HEK293 (cell line): ENCODE measurements around the gene PLEKHF1.

Experiments used
- KLF1 ChIP-seq: fragments of 450-650 bp; formaldehyde crosslinking; IDR thresholded peaks from 2 replicates; pipeline ENCODE4 v1.5.1; 2016; ENCODE audit warnings: missing biosample characterization, missing genetic modification characterization
- PRDM10 ChIP-seq: fragments of 450-650 bp; formaldehyde crosslinking; IDR thresholded peaks from 2 replicates; pipeline ENCODE4 v1.5.1; 2016; ENCODE audit warnings: missing biosample characterization, missing genetic modification characterization
- SALL2 ChIP-seq: fragments of 450-650 bp; formaldehyde crosslinking; IDR thresholded peaks from 2 replicates; pipeline ENCODE4 v1.5.0; 2017; ENCODE audit warnings: missing biosample characterization, mild to moderate bottlenecking, missing genetic modification characterization, borderline replicate concordance
- YY1 ChIP-seq: fragments of 450-650 bp; formaldehyde crosslinking; IDR thresholded peaks from 2 replicates; pipeline ENCODE4 v1.5.1; 2018; ENCODE audit warnings: missing biosample characterization, missing genetic modification characterization
- ZBTB49 ChIP-seq: fragments of 450-650 bp; formaldehyde crosslinking; IDR thresholded peaks from 2 replicates; pipeline ENCODE4 v1.5.1; 2016; ENCODE audit warnings: missing biosample characterization, missing genetic modification characterization, low read depth
- TF ChIP-seq, protein P1 (sequence below): fragments of 450-650 bp; formaldehyde crosslinking; IDR thresholded peaks from 2 replicates; pipeline ENCODE4 v1.5.1; 2016; ENCODE audit warnings: missing biosample characterization, missing genetic modification characterization
- TF ChIP-seq, protein P2 (sequence below): fragments of 450-650 bp; formaldehyde crosslinking; IDR thresholded peaks from 2 replicates; pipeline ENCODE4 v1.5.1; 2016; ENCODE audit warnings: missing biosample characterization, missing genetic modification characterization

GRCh38 chr19:29724102-29724641 is 58.9 kb downstream of the PLEKHF1 start:
- TF ChIP-seq, protein P1, sequence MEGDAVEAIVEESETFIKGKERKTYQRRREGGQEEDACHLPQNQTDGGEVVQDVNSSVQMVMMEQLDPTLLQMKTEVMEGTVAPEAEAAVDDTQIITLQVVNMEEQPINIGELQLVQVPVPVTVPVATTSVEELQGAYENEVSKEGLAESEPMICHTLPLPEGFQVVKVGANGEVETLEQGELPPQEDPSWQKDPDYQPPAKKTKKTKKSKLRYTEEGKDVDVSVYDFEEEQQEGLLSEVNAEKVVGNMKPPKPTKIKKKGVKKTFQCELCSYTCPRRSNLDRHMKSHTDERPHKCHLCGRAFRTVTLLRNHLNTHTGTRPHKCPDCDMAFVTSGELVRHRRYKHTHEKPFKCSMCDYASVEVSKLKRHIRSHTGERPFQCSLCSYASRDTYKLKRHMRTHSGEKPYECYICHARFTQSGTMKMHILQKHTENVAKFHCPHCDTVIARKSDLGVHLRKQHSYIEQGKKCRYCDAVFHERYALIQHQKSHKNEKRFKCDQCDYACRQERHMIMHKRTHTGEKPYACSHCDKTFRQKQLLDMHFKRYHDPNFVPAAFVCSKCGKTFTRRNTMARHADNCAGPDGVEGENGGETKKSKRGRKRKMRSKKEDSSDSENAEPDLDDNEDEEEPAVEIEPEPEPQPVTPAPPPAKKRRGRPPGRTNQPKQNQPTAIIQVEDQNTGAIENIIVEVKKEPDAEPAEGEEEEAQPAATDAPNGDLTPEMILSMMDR (tag by site-specific recombination) = no peak
- no peak for TF ChIP-seq ZBTB49 (tag by site-specific recombination)
- TF ChIP-seq, protein P2, sequence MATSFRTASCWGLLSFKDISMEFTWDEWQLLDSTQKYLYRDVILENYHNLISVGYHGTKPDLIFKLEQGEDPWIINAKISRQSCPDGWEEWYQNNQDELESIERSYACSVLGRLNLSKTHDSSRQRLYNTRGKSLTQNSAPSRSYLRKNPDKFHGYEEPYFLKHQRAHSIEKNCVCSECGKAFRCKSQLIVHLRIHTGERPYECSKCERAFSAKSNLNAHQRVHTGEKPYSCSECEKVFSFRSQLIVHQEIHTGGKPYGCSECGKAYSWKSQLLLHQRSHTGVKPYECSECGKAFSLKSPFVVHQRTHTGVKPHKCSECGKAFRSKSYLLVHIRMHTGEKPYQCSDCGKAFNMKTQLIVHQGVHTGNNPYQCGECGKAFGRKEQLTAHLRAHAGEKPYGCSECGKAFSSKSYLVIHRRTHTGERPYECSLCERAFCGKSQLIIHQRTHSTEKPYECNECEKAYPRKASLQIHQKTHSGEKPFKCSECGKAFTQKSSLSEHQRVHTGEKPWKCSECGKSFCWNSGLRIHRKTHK (tag by site-specific recombination) = no peak
- no peak for TF ChIP-seq KLF1 (tag by site-specific recombination)
- TF ChIP-seq YY1 (tag by site-specific recombination) = no peak
- no peak for TF ChIP-seq SALL2 (tag by site-specific recombination)
- TF ChIP-seq PRDM10 (tag by site-specific recombination) = no peak
